SK-N-SH (cell line): ENCODE results near the gene PARP4. TPM values are rescaled to one million over a fixed set of nuclear protein-coding genes. Genes with fewer than 3 reads are reported as not detected.
A peak's percentile ranks its signal among the peaks of the same experiment; 100 is the strongest.

ENCODE experiments used
- CTCF ChIA-PET: fragments of 300-600, 350-600 bp; formaldehyde crosslinking; extraction: SDS; loops from one replicate; lab custom pipeline; 2021; lab: Yijun Ruan, JAX
- POLR2A ChIA-PET: fragments of 350-600 bp; sonication (Branson Sonifier 250); formaldehyde crosslinking; extraction: SDS; loops from one replicate; lab custom pipeline; 2020; ENCODE audit warnings: antibody characterized with exemption, inconsistent platforms; lab: Yijun Ruan, JAX
- DNase-seq: peaks from one replicate; pipeline ENCODE4 v3.0.0; 2012
- H2AFZ ChIP-seq: fragments of 200-600 bp; sonication (generic); 2 replicates; pipeline ENCODE4 v1.8.1; 2016; ENCODE audit warnings: antibody characterized with exemption, mild to moderate bottlenecking, low read depth
- H3F3A ChIP-seq: fragments of 200-600 bp; sonication (generic); replicated peaks from 2 replicates; pipeline ENCODE3; 2016; ENCODE audit warnings: antibody characterized with exemption, mild to moderate bottlenecking; ENCODE audit not compliant: insufficient read depth
- H3K27ac ChIP-seq, 2 experiments: fragments of 200-500 bp in 1 of 2; fragments of 200-600 bp in 1 of 2; sonication (Bioruptor generic) in 1 of 2; sonication (generic), shearing (Covaris generic) in 1 of 2; 2 replicates each; pipeline versions ENCODE4 v1.5.1 to v1.6.1; 2014 to 2016; ENCODE audit warnings: low read depth in 2 of 2, inconsistent platforms in 1 of 2, low read length in 1 of 2, mild to moderate bottlenecking in 1 of 2, mixed read lengths in 1 of 2
- H3K27me3 ChIP-seq: fragments of 200-600 bp; sonication (generic), shearing (Covaris generic); 2 replicates; pipeline ENCODE4 v1.6.1; 2016; ENCODE audit warnings: mixed run types; ENCODE audit not compliant: insufficient read depth
- H3K36me3 ChIP-seq, 2 experiments: fragments of 200-500 bp in 1 of 2; fragments of 200-600 bp in 1 of 2; sonication (Bioruptor generic) in 1 of 2; sonication (generic) in 1 of 2; replicated peaks in 1 of 2; 2 replicates each; pipeline versions ENCODE3 to v1.5.1; 2014 to 2016; ENCODE audit warnings: low read length in 1 of 2, mild to moderate bottlenecking in 1 of 2; ENCODE audit not compliant: insufficient read depth in 2 of 2, control insufficient read depth in 1 of 2
- H3K4me1 ChIP-seq, 2 experiments: fragments of 200-500 bp in 1 of 2; fragments of 200-600 bp in 1 of 2; sonication (Bioruptor generic) in 1 of 2; sonication (generic), shearing (Covaris generic) in 1 of 2; 2 replicates each; pipeline versions ENCODE4 v1.5.1 to v1.6.1; 2014 to 2016; ENCODE audit warnings: low read depth in 1 of 2, low read length in 1 of 2, mixed run types in 1 of 2; ENCODE audit not compliant: insufficient read depth in 2 of 2, control insufficient read depth in 1 of 2
- H3K4me2 ChIP-seq: fragments of 200-600 bp; sonication (generic), shearing (Covaris generic); 2 replicates; pipeline ENCODE4 v1.6.1; 2017; ENCODE audit warnings: mixed run types
- H3K4me3 ChIP-seq, 2 experiments: fragments of 200-500 bp in 1 of 2; fragments of 200-600 bp in 1 of 2; sonication (Bioruptor generic) in 1 of 2; sonication (generic), shearing (Covaris generic) in 1 of 2; 2 replicates each; pipeline versions ENCODE4 v1.5.1 to v1.8.1; 2014 to 2016; ENCODE audit warnings: low read depth in 2 of 2, inconsistent platforms in 1 of 2, low read length in 1 of 2, mild to moderate bottlenecking in 1 of 2, mixed read lengths in 1 of 2, moderate library complexity in 1 of 2
- H3K79me2 ChIP-seq: fragments of 200-600 bp; sonication (generic); 2 replicates; pipeline ENCODE4 v1.8.1; 2017; ENCODE audit warnings: mild to moderate bottlenecking; ENCODE audit not compliant: insufficient read depth
- H3K9ac ChIP-seq: fragments of 200-600 bp; sonication (generic); 2 replicates; pipeline ENCODE4 v1.6.1; 2017; ENCODE audit warnings: mixed run types
- H3K9me2 ChIP-seq: fragments of 200-600 bp; sonication (generic); 2 replicates; pipeline ENCODE4 v1.6.1; 2017; ENCODE audit warnings: mixed run types
- H3K9me3 ChIP-seq: fragments of 200-600 bp; sonication (generic); 2 replicates; pipeline ENCODE4 v1.6.1; 2017; ENCODE audit warnings: mixed run types, mild to moderate bottlenecking, moderate library complexity
- H4K20me1 ChIP-seq: fragments of 200-600 bp; sonication (generic); 2 replicates; pipeline ENCODE4 v1.6.1; 2017; ENCODE audit warnings: mild to moderate bottlenecking, mixed run types; ENCODE audit not compliant: insufficient read depth
- RCOR1 ChIP-seq: fragments of 150-350 bp; IDR thresholded peaks from 2 replicates; pipeline ENCODE4 v1.6.1; 2017; ENCODE audit warnings: antibody characterized with exemption, low read length
- TEAD4 ChIP-seq: IDR thresholded peaks from 2 replicates; pipeline ENCODE4 v1.4.0; 2012; ENCODE audit warnings: mild to moderate bottlenecking, borderline replicate concordance; ENCODE audit not compliant: insufficient read depth
- WGBS: methylation state at CpG from one replicate; pipeline ENCODE4 v1.1.6; 2017; ENCODE audit warnings: low lambda C conversion rate; 5-methylcytosine and 5-hydroxymethylcytosine counted together
- polyA plus RNA-seq, 3 experiments: library from polyadenylated mRNA; depleted of rRNA; stranded (reverse); fragments of >200 nt; gene quantifications; 2 replicates each; pipeline ENCODE4 v1.2.3, GENCODE V29; 2012
- TF ChIP-seq, protein P1 (sequence below): fragments of 200-600 bp; sonication (generic); IDR thresholded peaks from 2 replicates; pipeline ENCODE4 v1.6.1; 2017; ENCODE audit warnings: antibody characterized with exemption, mild to moderate bottlenecking, moderate library complexity
- TF ChIP-seq, protein P2 (sequence below): fragments of 150-350 bp; IDR thresholded peaks from 2 replicates; pipeline ENCODE4 v1.6.1; 2016; ENCODE audit warnings: mild to moderate bottlenecking, low read depth, low read length

PARP4 gene
- polyA plus RNA-seq, 1 of the 3 experiments (the other 2 are of a cell fraction) = 33.9 TPM

DNA sequence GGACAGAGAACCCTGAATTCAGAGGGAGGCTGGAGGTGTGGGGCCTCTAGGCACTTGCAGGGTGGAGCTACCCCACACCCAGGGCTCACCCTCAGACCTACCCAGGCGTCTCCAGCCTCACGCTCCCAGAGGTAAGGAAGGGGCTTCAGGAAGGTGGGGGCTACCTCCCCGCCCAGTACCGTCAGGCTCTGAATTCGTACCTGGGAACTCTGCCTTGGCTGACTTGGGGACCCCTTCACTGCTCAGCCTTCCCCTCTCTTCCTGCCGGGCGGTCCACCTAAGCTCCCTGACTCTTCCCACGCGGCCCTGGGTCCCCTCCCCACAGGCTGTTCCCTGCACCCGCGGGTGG is 28.5 kb upstream of the PARP4 start:
- Histone ChIP-seq H3K9me3 (no peaks in the 10 kb centered on the region), H3K27ac (no peak overlapping the region), H3K4me2 (no peak overlapping the region), H4K20me1 (no peaks in the 10 kb centered on the region), H3K4me3 (peak overlapping the region in 1 of 2 experiments; percentile 44; a peak in 1 of 4 replicates), H3K27me3 (peaks cover 24% of the 10 kb centered on the region; the same call in 1 of the 2 replicates), H3F3A (no peaks in the 10 kb centered on the region), H3K4me1 (peaks cover 0 to 2% of the 10 kb centered on the region in 2 experiments; a peak in 1 of 4 replicates), H3K36me3 (no peaks in the 10 kb centered on the region), H2AFZ (no peak overlapping the region), H3K9me2 (no peaks in the 10 kb centered on the region), H3K9ac (no peak overlapping the region), H3K79me2 (no peaks in the 10 kb centered on the region)
- DNase-seq = no peak
- 76% methylated on average over 9 of the region's 11 CpGs for WGBS
- CTCF ChIA-PET = interaction anchor here (0.7 kb wide), 1 partner anchor 131 kb away, joined by 3 read pairs; no protein-coding TSS in a partner anchor
- POLR2A ChIA-PET = no interaction called here
- no peak for TF ChIP-seq TEAD4
- TF ChIP-seq, protein P1, sequence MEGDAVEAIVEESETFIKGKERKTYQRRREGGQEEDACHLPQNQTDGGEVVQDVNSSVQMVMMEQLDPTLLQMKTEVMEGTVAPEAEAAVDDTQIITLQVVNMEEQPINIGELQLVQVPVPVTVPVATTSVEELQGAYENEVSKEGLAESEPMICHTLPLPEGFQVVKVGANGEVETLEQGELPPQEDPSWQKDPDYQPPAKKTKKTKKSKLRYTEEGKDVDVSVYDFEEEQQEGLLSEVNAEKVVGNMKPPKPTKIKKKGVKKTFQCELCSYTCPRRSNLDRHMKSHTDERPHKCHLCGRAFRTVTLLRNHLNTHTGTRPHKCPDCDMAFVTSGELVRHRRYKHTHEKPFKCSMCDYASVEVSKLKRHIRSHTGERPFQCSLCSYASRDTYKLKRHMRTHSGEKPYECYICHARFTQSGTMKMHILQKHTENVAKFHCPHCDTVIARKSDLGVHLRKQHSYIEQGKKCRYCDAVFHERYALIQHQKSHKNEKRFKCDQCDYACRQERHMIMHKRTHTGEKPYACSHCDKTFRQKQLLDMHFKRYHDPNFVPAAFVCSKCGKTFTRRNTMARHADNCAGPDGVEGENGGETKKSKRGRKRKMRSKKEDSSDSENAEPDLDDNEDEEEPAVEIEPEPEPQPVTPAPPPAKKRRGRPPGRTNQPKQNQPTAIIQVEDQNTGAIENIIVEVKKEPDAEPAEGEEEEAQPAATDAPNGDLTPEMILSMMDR = no peak

DNA sequence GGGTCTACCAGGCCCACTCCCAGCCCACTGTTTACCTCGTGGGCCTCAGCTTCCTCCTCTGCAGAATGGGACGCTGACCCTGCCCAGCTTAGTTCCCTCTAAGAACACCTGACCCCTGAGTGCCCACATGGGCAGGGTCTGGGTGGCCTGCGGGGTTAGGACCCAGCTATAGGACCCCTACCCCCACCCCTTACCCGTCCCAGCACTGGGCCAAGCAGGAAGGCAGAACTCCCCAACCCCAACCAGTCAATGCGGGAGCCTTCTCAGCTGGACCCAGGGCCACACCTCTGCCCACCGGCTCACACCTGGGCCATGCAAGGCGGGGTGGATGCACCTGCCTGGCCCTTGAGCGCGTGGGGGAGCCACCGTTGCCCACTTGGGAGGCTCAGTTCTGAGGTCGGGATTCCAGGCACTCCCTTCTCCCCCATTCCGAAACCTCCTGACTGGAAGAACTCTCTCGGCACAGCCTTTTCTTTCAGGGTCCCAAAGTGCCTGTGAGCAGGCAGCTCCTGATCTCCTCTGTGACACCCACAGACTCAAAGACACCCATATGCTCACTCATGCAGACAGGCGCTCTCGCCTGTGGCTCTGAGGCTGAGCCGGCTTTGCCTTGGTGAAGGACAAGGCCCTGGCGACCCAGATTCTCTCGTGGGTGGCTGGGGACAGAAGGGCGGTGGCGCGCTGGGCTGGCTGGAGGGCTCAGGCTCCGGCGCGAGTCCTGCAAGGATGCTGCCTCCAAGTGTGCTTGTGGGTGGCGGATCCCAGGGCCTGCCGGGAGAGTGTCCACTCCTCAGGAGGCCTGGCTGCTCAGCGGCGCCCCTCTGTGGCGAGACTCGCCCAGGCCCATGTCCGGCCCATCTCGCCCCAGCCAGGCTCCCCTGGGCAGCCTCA is 27.9 kb upstream of the PARP4 start:
- 85% methylated on average over 4 of the region's 32 CpGs for WGBS
- no peak overlapping the region for H3K4me2 ChIP-seq
- peak; percentile 51 for DNase-seq

More for the DNA sequence above, 27.9 kb upstream of the PARP4 start:
- peaks cover 0 to 2% of the 10 kb centered on the region in 2 experiments; a peak in 1 of 4 replicates for H3K4me1 ChIP-seq
- TF ChIP-seq, protein P2, sequence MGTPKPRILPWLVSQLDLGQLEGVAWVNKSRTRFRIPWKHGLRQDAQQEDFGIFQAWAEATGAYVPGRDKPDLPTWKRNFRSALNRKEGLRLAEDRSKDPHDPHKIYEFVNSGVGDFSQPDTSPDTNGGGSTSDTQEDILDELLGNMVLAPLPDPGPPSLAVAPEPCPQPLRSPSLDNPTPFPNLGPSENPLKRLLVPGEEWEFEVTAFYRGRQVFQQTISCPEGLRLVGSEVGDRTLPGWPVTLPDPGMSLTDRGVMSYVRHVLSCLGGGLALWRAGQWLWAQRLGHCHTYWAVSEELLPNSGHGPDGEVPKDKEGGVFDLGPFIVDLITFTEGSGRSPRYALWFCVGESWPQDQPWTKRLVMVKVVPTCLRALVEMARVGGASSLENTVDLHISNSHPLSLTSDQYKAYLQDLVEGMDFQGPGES = no peak
- TF ChIP-seq, protein P1 = peak; percentile 29; the same call in 1 of the 2 replicates
- no peak for TF ChIP-seq RCOR1
- TF ChIP-seq, all 33 proteins: peak for 1
- no peaks in the 10 kb centered on the region for H3K79me2 ChIP-seq
- H3K4me3 ChIP-seq = no peak overlapping the region
- no peaks in the 10 kb centered on the region for H3F3A ChIP-seq
- H2AFZ ChIP-seq = no peak overlapping the region
- H3K9me2 ChIP-seq = no peaks in the 10 kb centered on the region
- H4K20me1 ChIP-seq = no peaks in the 10 kb centered on the region
- peaks cover 24% of the 10 kb centered on the region; the same call in 1 of the 2 replicates for H3K27me3 ChIP-seq
- H3K9ac ChIP-seq = no peak overlapping the region
- H3K36me3 ChIP-seq = no peaks in the 10 kb centered on the region
- no peaks in the 10 kb centered on the region for H3K9me3 ChIP-seq
- POLR2A ChIA-PET = no interaction called here
- CTCF ChIA-PET = interaction anchor here (0.7 kb wide), 1 partner anchor 132 kb away, joined by 3 read pairs; no protein-coding TSS in a partner anchor
- no peak overlapping the region for H3K27ac ChIP-seq
